ENCODE measurements around the gene AFF3.

DNA sequence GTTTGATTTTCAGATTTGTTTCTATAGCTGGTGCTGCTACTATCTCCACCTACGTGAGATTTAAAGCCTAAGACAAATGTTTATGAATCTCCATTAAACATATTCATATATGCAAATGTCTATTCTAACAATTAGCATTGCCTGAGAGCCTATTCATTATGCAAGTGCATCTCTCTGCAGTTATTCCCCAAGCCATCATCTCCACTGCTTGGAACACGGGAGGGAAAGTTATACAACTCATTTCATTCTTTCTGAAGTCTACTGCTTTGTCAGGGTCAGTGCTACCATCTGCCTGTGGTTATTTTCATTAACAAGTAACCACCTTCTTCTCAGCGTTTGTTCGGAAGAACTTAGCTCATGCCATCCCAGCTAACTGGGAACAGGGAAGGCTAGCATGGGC is 463.8 kb downstream of the AFF3 start:
- TF ChIP-seq SIN3A (IDR thresholded peaks at IDR 0.05; ENCODE audit: borderline replicate concordance, insufficient read depth, low read length), result no peak
- TF ChIP-seq TAF1 (IDR thresholded peaks at IDR 0.05; ENCODE audit: borderline replicate concordance, insufficient read depth, low read length), result no peak
- TF ChIP-seq POLR2AphosphoS5 (IDR thresholded peaks at IDR 0.05; ENCODE audit: low read depth, low read length), result no peak

Measured in PFSK-1 (cell line).